Ramos (cell line): ENCODE measurements around the gene MYOF.

Experiments used
- in situ Hi-C: fragments of 300-500 bp; cut with MboI; formaldehyde crosslinking; loops from one replicate; pipeline ENCODE4 v1.14.3; 2022; ENCODE audit warnings: low sequenced_read_pairs; ENCODE audit not compliant: unreplicated experiment

Gene MYOF, protein sequence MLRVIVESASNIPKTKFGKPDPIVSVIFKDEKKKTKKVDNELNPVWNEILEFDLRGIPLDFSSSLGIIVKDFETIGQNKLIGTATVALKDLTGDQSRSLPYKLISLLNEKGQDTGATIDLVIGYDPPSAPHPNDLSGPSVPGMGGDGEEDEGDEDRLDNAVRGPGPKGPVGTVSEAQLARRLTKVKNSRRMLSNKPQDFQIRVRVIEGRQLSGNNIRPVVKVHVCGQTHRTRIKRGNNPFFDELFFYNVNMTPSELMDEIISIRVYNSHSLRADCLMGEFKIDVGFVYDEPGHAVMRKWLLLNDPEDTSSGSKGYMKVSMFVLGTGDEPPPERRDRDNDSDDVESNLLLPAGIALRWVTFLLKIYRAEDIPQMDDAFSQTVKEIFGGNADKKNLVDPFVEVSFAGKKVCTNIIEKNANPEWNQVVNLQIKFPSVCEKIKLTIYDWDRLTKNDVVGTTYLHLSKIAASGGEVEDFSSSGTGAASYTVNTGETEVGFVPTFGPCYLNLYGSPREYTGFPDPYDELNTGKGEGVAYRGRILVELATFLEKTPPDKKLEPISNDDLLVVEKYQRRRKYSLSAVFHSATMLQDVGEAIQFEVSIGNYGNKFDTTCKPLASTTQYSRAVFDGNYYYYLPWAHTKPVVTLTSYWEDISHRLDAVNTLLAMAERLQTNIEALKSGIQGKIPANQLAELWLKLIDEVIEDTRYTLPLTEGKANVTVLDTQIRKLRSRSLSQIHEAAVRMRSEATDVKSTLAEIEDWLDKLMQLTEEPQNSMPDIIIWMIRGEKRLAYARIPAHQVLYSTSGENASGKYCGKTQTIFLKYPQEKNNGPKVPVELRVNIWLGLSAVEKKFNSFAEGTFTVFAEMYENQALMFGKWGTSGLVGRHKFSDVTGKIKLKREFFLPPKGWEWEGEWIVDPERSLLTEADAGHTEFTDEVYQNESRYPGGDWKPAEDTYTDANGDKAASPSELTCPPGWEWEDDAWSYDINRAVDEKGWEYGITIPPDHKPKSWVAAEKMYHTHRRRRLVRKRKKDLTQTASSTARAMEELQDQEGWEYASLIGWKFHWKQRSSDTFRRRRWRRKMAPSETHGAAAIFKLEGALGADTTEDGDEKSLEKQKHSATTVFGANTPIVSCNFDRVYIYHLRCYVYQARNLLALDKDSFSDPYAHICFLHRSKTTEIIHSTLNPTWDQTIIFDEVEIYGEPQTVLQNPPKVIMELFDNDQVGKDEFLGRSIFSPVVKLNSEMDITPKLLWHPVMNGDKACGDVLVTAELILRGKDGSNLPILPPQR (N-terminal part only)

DNA sequence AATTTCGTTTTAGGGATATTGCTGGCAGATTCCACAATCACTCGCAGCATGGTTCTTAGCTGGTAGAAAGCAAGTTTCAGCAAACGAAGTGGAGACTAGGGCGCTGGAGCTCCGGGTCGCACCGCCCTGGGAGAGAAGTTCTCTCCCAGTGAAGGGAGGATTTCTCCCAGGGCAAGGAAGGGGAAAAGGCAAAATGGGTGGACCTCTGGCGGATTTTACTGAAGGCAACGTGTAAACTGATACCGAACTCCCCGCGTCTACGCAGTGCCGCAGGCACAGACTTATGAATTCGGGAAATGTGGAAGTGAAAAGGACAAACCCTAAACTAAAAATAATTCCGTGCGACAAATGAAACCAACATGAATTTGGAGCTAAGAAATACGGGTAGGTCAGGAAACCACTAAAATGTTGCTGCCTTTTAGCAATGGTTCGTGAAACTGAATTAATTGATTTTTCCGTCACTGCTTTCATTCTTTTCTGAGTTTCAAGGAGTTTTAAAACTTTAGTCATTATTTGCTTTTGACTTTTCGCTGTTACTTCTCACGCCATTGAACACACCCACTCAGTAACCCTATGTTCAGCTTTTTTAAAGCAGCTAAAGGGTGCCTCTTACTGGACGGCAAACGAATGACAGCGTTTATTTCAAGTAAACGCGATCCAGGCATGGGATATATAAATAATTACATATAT lies at the start of gene MYOF:
MYOF (minus strand) TSS at position 190 of the 690 bp plus-strand sequence; CDS start at position 50, 140 bp downstream.
- in situ Hi-C loops: no loop called here

DNA sequence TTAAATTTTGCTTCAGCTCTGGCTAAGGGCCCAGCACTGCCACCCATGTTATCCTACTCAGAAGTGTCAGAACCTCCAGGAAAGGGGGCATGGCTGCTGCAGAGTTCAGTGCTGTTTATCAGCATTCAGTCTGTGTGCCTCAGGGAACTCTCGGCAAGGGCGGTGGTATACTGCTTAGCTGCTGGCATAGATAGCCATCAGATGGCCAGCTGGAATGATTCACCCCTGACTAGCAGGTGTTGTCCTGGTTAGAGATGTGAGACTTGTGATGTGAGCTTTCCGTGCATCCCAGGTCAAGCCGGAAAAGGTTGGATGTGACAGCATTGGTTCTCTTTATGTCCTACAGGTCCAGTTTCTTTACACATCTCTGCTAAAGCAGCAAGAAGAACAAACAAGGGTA lies 36.4 kb upstream of the MYOF start:
- in situ Hi-C loops: no loop called here

DNA sequence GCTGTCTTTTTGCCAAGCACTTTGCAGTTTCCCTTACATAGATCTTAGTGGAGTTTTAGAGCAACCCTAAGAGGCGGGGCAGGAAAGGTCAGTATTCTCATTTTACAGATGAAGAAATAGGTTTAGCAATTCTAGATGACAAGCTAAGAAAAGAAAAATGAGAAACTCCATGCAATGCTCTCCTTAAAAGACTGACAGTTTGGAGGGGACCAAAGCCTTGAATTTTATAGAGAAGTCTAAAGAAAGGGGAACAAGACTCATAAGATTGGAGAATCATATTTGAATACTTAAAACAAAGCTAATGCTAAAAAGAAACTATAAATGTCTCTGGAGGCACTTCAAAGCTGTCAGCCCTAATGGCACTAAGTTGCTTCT lies 33.9 kb upstream of the MYOF start:
- in situ Hi-C loops: no loop called here

DNA sequence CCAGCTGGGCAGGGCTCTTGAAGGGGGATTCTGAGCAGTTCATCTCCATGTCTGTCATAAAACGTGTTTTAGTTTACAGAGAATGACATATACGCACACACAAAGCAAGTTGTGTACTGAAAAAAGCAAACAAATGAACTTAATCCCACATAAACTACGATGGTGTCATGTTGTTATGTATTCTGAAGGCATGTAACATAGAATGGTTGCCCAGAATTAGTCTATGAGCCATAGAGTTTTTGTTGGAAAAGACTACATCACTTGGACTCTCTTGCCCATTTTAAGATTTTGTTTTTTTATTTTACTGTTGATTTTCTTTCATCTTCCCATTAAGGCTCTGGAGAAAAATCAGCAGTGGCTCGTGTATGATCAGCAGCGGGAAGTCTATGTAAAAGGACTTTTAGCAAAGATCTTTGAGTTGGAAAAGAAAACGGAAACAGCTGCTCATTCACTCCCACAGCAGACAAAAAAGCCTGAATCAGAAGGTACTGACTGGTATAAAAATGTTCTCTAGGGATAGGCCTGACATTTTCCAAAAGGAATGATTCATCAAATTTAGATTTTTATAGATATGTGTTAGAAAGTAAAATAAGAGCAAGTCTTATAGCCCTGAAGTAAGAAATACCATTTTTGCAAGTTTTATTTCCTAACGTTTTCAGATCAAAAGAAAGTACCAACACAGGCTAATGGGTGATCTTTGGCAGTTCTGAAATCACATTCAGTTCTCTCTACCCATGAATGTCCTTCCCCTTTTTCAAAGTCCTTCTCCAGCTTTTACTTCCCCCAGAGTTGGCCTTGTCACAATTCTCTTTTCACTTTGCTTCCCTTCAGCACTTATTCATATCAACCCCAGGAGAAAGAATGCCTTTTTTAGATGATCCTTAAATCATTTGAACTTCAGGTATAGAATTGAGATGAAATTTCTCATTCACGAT lies 33.2 kb upstream of the MYOF start:
- in situ Hi-C loops: no loop called here

DNA sequence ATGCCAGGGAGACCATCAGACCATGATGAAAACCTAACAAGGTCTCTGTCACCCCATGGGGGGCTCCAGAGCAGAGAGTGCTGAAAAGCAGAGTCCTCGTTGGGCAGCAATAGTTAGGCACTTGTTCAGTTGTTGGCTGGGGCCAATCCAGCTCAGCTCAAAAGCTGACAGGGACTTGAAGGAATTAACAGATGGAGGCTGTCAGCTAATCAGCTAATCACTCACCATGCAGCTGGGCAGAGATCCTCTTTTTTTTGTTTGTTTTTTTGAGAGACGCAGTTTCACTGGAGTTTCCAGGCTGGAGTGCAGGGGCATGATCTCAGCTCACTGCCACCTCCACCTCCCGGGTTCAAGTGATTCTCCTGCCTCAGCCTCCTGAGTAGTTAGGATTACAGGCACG lies 32.4 kb upstream of the MYOF start:
- in situ Hi-C loops: no loop called here

DNA sequence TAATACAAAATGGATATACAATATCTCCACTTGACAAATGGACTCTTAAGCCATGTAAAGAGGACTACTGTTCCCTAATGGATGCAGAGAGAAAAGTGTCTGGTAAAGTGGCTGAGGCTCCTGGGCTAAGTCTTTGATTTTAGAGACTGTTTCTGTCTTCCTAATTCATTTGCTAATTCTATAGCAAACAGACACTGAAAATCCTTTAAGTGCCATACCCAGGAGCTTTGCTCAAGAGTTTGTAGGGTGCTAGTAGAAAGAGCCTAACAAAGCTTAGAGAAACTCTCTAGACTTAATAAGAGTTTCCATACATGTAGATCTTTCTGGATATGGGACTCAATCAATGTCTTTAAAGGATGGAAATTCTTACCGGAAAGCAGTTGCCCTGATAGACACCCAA lies 31.0 kb upstream of the MYOF start:
- in situ Hi-C loops: no loop called here

DNA sequence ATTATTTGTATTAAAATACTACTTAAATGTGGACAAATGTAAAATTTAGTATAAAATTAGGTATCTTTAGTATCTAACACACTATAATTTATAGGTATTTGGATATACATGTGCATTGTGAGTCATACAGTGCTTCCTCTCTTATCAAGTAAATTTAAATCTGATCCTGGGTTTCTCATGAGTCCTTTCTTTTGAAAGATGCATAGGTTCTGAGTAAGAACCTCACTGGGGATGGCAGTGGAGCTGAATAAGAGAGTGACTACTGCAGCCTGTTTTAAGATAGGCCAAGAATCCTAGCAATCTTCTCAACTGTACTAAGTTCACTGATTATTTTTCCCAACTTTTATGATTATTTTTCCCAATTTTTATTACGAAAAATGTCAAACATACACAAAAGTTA lies 30.4 kb upstream of the MYOF start:
- in situ Hi-C loops: no loop called here

DNA sequence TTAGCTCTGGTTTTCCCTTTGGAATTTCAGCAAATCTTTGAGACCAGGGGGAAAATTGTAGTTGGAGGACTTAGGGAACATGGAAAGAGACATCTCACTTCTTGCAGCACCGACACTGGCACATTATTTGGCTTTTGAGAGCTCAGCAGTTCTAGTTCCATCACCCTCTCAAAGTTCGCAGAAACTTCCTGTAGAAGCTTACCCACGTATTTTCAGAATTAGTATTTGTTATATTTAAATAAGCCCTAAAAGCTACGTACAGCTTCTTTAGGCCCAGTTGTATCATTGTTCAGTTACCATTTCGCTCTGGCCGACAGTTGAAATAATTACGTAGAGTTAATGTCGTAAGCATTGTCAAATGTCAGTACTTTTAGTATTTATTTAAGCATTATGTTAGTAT lies 27.7 kb upstream of the MYOF start:
- in situ Hi-C loops: no loop called here

DNA sequence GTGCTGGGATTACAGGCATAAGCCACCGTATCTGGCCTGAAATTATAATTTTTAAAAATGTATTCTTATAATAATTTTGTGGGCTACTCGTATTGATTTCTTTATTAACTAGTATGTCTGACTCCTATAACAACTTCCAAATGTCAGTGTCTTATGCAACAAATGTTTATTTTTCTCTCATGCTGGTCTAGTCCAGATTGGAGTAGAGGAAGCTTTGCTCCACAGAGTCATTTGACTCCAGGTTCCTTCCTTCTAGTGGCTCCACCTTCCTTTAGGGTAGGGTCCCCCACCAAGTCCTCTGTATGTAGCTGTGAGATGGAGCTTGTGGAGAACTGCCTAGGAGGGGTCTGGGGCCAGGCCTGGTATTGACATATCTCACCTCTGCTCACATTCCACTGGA lies 22.9 kb upstream of the MYOF start:
- in situ Hi-C loops: no loop called here

DNA sequence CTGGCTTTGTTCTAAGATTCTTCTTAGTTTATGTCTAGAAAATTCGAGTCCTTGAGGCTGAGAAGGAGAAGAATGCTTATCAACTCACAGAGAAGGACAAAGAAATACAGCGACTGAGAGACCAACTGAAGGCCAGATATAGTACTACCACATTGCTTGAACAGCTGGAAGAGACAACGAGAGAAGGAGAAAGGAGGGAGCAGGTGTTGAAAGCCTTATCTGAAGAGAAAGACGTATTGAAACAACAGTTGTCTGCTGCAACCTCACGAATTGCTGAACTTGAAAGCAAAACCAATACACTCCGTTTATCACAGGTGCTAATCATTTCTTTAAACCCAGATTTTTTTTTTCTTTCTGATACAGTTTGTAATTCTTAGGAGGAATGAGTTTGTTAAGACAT lies 20.9 kb upstream of the MYOF start:
- in situ Hi-C loops: no loop called here

DNA sequence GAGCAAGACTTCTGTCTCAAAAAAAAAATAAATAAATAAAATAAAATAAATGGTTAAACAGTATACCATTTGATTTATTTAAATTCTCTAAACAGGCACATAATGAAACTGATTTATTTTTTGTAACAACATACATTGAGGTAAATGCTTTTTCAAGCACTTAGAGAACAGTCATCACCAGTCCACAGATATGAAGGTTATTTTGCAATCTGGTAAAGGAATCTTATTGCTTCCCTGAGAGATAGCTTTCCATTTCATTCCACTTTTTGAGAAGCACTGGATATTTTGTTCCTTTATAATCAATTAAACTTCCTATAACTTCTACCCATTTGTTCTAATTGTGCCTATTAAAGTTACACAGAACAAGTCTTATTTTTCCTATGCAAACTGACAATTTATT lies 19.5 kb upstream of the MYOF start:
- in situ Hi-C loops: no loop called here

DNA sequence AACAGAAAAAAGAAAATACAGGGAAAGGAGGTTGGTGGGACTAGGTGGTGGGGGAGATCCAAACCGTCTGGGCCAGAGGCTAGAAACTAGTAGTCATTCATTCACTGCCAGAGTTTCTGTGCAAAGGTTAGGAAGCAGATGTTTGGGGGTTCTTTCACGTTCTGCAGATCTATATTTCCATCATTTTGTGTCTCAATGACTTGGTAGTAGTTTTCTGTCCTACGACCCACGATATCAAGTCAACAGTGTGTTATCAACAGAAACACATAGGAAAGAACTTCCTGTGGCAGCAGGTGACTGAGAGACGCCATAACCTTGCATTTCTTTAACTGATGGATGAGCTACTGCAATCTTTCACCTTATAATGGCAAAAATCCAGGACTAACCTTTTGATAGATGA lies 16.0 kb upstream of the MYOF start:
- in situ Hi-C loops: no loop called here

DNA sequence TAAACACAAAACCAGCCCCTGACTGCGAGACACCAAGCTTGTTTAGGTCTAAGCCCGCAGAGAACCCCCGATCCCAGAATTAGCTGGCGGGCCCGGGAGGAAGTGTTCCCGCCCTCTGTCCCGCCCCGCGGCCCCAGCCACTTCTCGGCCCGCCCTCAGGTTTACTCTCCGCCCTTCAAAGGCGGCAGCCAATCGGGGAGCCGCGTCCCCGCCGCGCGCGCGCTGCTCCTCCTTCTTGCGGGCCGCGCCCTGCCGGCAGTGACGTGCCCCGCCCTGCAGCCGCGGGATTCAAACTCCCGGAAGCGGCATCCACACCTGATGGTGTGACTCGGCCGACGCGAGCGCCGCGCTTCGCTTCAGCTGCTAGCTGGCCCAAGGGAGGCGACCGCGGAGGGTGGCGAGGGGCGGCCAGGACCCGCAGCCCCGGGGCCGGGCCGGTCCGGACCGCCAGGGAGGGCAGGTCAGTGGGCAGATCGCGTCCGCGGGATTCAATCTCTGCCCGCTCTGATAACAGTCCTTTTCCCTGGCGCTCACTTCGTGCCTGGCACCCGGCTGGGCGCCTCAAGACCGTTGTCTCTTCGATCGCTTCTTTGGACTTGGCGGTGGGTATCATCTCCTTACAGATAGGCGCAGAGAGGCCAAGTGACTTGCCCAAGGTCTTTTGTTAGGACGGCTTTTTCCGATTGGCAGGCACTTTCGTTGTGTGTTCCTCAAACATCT lies 14.3 kb upstream of the MYOF start, which contains the start of gene CEP55:
CEP55 (plus strand) TSS at position 291 of the 720 bp plus-strand sequence. CDS start 3,440 bp downstream, outside the sequence.
- in situ Hi-C loops: no loop called here

DNA sequence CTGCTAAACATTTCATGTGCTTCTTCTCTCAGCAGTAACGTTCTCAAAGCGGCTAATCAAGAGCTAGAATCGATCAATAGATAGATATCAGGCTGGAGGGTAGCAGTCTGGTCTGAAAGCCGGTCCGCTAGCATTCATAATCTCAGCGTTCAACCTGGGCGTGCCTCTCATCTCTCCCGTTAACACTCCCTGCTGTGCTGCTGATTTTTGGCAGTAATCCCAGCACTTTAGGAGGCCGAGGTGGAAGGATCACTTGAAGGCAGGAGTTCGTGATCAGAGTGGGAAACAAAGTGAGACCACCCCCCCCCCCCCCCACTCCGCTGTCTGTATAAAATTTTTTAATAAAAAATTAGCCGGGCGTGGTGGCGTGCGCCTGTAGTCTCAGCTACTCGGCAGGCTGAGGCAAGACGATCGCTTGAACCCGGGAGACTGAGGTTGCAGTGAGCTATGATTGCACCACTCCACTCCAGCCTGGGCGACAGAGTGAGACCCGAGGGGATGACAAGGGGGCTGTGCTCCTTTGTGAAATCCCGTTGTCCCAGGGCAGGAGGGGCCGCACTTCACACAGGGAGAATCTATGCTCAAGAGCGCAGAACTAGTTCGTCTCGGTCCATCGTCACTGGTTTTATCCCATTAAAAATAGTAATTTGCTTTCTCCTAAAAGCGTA lies 13.7 kb upstream of the MYOF start:
- in situ Hi-C loops: no loop called here

DNA sequence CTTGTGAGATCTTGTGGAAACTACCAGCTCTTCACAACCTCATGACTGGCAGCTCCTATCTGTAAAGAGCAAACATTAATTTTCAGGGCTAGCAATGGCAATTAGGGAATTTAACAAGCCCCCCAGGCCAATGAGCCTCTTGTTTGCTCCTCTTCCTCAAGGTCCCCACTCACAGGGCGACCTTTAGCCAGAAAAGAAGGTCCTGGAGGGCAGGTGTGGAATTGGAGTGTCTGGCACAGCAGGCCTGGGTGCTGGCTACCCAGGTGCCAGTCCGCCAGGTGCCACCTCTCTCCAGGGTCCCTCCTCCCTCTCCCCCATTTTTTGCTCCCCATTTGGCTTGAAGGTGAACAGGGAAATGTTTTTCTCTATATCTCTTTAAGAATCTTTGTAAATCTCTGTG lies 12.4 kb upstream of the MYOF start:
- in situ Hi-C loops: no loop called here

DNA sequence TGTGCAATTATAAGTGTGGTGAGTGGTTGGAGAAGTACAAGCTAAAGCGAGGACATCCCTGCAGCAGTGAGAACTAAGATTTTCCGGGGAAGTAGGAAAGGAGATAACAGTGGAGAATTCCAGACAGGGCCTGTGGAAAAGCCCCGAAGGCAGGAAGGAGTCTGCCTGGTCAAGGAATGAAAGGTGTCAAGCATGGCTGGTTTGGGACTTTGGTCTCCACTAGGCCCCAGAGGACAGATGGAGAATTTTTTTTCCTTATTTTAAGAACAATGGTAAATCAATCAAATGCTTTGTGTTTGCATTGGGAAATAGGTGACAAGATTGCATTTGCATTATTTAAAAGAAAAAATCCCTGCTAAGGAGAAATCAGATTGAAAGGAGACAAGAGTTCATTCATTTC lies 11.0 kb upstream of the MYOF start:
- in situ Hi-C loops: no loop called here

DNA sequence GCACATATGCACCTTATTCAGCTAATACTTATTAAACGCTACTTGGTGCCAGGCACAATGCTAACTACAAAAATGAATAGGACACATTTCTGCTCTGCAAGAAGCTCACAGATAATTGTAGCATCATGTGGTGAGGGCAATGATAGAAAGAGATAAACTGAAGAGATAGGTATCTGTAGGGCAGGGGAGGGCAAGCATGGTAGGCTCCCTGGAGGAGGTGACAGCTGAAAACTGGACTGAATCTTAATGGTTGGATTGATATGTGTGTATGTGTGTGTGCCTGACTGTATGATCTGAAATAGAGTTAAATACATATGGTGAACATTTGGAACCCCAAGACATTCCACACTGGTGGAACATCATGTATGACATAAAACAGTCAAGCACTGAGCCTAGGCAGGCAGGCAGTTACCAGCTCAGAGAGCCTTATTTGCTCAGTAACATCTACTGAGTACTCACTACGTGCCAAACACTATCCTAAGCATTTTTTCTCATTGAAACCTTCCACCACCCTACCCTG lies 9.5 kb upstream of the MYOF start:
- in situ Hi-C loops: no loop called here
